ENCODE results near the gene CHTF18. TPM values are rescaled to one million over a fixed set of nuclear protein-coding genes. Genes with fewer than 3 reads are reported as not detected.

The CHTF18 gene
- total RNA-seq, 1 experiment from 2014 or later: 154 TPM

GRCh38 chr16:807347-808084, 19.1 kb downstream of the CHTF18 start:
- H3K9me3 Mint-ChIP-seq (ENCODE audit: low read depth, unreplicated experiment): no peaks in the 10 kb centered on the region
- intact Hi-C loops (cut with micrococcal nuclease; ENCODE audit: unreplicated experiment): no loop called here
- H3K27ac Mint-ChIP-seq (ENCODE audit: unreplicated experiment): peak overlapping the region; percentile 75
- peak overlapping the region; percentile 82 for H3K4me3 Mint-ChIP-seq (ENCODE audit: low read depth, unreplicated experiment)
- H3K36me3 Mint-ChIP-seq (ENCODE audit: insufficient read depth, unreplicated experiment): peaks cover 38% of the 10 kb centered on the region
- DNase-seq: peak; percentile 98
- peaks cover 8% of the 10 kb centered on the region for H3K4me1 Mint-ChIP-seq (ENCODE audit: low read depth, unreplicated experiment)
- H3K27me3 Mint-ChIP-seq (ENCODE audit: unreplicated experiment): peaks cover 79% of the 10 kb centered on the region
- no TSS peak for BruUV-seq (replicated peaks)
- TF ChIP-seq CTCF (IDR thresholded peaks at IDR 0.05; ENCODE audit: unreplicated experiment): no peak
- CTCF ChIA-PET: interaction anchor here (0.7 to 1.1 kb wide), 3 partner anchors 12 to 617 kb away, joined by 3 to 5 read pairs (median 3); no protein-coding TSS in a partner anchor

- no peaks in the 10 kb centered on the region for H3K9me3 Mint-ChIP-seq (ENCODE audit: low read depth, unreplicated experiment)
- H3K36me3 Mint-ChIP-seq (ENCODE audit: insufficient read depth, unreplicated experiment): peaks cover 36% of the 10 kb centered on the region
- H3K27ac Mint-ChIP-seq (ENCODE audit: unreplicated experiment): peak overlapping the region; percentile 75
- TF ChIP-seq CTCF (IDR thresholded peaks at IDR 0.05; ENCODE audit: unreplicated experiment): no peak
- intact Hi-C loops (cut with micrococcal nuclease; ENCODE audit: unreplicated experiment): no loop called here
- CTCF ChIA-PET: no interaction called here
- H3K27me3 Mint-ChIP-seq (ENCODE audit: unreplicated experiment): peaks cover 79% of the 10 kb centered on the region
- peaks cover 8% of the 10 kb centered on the region for H3K4me1 Mint-ChIP-seq (ENCODE audit: low read depth, unreplicated experiment)
- BruUV-seq (replicated peaks): no TSS peak
- DNase-seq: no peak
- peak overlapping the region; percentile 82 for H3K4me3 Mint-ChIP-seq (ENCODE audit: low read depth, unreplicated experiment)
These were observed 19.6 kb downstream of the CHTF18 start for GRCh38 chr16:808085-808386.

- CTCF ChIA-PET: interaction anchor here (0.6 kb wide), 1 partner anchor 181 kb away, joined by 5 read pairs; no protein-coding TSS in a partner anchor
- H3K27ac Mint-ChIP-seq (ENCODE audit: unreplicated experiment): no peak overlapping the region
- peak; percentile 76 for DNase-seq
- H3K4me3 Mint-ChIP-seq (ENCODE audit: low read depth, unreplicated experiment): no peak overlapping the region
- peaks cover 56% of the 10 kb centered on the region for H3K27me3 Mint-ChIP-seq (ENCODE audit: unreplicated experiment)
- no peaks in the 10 kb centered on the region for H3K4me1 Mint-ChIP-seq (ENCODE audit: low read depth, unreplicated experiment)
- BruUV-seq (replicated peaks): no TSS peak
- peaks cover 9% of the 10 kb centered on the region for H3K36me3 Mint-ChIP-seq (ENCODE audit: insufficient read depth, unreplicated experiment)
- no peaks in the 10 kb centered on the region for H3K9me3 Mint-ChIP-seq (ENCODE audit: low read depth, unreplicated experiment)
- intact Hi-C loops (cut with micrococcal nuclease; ENCODE audit: unreplicated experiment): no loop called here
- peak; percentile 88 for TF ChIP-seq CTCF (IDR thresholded peaks at IDR 0.05; ENCODE audit: unreplicated experiment)
These were observed 24.9 kb downstream of the CHTF18 start for GRCh38 chr16:813204-813915.

- TF ChIP-seq CTCF (IDR thresholded peaks at IDR 0.05; ENCODE audit: unreplicated experiment): no peak
- Mint-ChIP-seq H3K27ac (ENCODE audit: unreplicated experiment) (no peak overlapping the region), H3K4me1 (ENCODE audit: low read depth, unreplicated experiment) (no peaks in the 10 kb centered on the region), H3K27me3 (ENCODE audit: unreplicated experiment) (peaks cover 49% of the 10 kb centered on the region), H3K9me3 (ENCODE audit: low read depth, unreplicated experiment) (no peaks in the 10 kb centered on the region), H3K36me3 (ENCODE audit: insufficient read depth, unreplicated experiment) (peaks cover 9% of the 10 kb centered on the region), H3K4me3 (ENCODE audit: low read depth, unreplicated experiment) (no peak overlapping the region)
- CTCF ChIA-PET: interaction anchor here (0.6 to 0.8 kb wide), 2 partner anchors 181 to 241 kb away, joined by 3 to 5 read pairs; no protein-coding TSS in a partner anchor
- no TSS peak for BruUV-seq (replicated peaks)
- no peak for DNase-seq
- intact Hi-C loops (cut with micrococcal nuclease; ENCODE audit: unreplicated experiment): loop anchor here (2.0 kb wide), 1 partner anchor 241 kb away; no protein-coding TSS in a partner anchor
These were observed 25.5 kb downstream of the CHTF18 start for GRCh38 chr16:813916-814412.
